ENCODE results near the gene VAV2. TPM values are rescaled to one million over a fixed set of nuclear protein-coding genes. Genes with fewer than 3 reads are reported as not detected.
A peak's percentile ranks its signal among the peaks of the same experiment; 100 is the strongest.

VAV2 gene
- total RNA-seq, 1 donor from 2014 or later, result 18.7 TPM

DNA sequence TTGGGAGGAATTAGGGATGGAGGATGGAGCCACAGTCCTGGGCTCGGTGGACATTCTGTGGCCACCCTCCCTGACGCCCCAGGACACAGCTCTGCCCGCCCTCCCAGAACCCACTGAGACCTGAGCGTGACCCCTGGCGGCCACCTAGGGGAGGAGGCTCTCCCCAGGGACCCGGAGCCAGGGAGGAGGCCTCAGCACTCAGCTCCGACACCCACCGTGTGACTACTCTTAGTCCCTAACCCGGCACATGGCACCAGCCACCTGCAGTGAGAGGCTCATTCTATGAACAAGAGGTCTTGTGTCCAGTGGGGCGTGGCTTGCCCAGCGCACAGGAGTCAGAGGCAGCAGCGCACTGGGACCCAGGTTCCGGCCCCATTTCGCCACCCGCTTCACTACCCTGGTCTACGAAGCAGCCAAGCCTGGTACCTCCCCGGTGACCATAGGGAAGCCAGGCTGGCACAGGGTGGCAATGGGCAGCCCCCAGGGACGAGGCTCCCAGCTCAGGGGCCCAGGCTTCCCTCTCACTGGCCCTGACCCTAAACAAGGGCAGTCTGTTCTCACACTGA lies 264.2 kb downstream of the VAV2 start:
- no peak overlapping the region for H3K4me3 ChIP-seq (ENCODE audit: low read depth, low read length)
- DNase-seq (ENCODE audit: low read depth), result no peak
- TF ChIP-seq, protein P1, sequence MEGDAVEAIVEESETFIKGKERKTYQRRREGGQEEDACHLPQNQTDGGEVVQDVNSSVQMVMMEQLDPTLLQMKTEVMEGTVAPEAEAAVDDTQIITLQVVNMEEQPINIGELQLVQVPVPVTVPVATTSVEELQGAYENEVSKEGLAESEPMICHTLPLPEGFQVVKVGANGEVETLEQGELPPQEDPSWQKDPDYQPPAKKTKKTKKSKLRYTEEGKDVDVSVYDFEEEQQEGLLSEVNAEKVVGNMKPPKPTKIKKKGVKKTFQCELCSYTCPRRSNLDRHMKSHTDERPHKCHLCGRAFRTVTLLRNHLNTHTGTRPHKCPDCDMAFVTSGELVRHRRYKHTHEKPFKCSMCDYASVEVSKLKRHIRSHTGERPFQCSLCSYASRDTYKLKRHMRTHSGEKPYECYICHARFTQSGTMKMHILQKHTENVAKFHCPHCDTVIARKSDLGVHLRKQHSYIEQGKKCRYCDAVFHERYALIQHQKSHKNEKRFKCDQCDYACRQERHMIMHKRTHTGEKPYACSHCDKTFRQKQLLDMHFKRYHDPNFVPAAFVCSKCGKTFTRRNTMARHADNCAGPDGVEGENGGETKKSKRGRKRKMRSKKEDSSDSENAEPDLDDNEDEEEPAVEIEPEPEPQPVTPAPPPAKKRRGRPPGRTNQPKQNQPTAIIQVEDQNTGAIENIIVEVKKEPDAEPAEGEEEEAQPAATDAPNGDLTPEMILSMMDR (conservative IDR thresholded peaks at IDR 0.05; ENCODE audit: low read depth, low read length), result no peak

DNA sequence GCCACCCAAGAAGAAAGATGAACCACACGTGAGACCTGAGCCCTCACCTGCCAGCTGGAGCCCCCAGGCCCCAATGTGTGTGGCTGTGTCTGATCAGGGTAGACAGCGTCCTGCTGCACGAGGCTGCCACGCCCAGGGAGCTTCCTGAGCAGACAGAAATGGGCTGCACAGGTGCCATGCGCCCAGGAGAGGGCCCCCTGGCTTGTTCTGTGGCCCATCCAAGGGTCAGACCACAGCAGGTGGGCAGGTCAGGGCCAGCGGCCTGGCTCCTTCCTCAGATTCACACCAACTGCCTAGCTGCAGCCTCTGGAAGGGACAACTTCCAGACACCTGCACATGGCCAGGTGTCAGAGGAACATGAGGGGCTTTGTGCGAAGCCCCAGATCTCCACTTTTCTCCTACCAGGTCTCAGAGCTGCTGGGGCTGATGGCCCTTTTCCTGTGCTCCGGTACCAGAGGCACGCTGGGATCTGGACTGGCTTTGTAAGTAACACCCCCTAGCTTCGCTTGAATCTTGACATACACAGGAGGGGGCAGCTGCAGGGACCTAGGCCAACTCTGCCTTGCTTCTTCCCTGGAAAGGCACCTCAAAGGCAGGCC lies 264.7 kb downstream of the VAV2 start:
- H3K4me3 ChIP-seq (ENCODE audit: low read depth, low read length), result no peak overlapping the region
- no peak for DNase-seq (ENCODE audit: low read depth)
- TF ChIP-seq, protein P1 (conservative IDR thresholded peaks at IDR 0.05; ENCODE audit: low read depth, low read length), result no peak

DNA sequence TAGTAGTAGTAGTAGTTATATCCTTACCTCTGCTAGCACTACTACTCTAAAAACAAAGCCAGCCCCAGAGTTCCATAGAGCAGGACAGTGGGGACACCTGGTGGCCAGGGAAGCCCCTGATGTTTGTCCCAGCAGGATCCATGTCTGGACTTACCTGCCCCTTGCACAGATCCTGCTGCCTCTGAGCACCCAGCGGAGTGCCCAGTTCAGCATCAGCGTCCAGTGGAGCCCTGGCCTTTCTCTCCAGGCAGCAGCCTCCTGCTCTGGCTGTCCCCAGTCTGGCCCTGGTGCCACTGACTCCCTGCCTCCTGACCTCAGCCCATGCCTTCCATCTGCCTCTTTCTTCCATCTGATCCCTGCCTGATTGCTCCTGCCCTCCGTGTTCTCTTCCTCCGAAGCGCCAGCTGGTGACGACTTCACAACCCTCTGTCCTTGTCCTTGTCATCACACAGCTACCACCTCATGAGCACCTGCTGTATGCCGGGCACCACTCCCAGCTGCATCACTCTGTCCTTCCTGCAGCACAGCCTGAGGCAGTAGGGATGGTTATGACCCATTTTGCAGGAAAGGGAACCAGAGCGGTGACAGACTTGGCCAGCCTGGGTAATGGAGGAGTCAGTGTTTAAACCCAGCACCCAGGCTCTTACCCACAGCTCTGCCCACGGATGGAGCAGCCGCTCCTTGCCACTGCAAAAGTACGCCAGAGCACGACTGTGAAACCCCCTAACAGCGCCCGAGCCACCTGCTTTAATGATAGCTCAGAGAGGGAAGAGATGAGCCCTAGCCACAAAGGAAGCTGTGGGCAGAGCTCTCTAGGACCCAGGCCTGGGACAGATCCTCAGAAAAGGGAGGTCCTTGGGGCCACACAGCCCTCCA lies 265.5 kb downstream of the VAV2 start:
- H3K4me3 ChIP-seq (ENCODE audit: low read depth, low read length), result no peak overlapping the region
- no peak for DNase-seq (ENCODE audit: low read depth)
- TF ChIP-seq, protein P1 (conservative IDR thresholded peaks at IDR 0.05; ENCODE audit: low read depth, low read length), result peak; percentile 64

DNA sequence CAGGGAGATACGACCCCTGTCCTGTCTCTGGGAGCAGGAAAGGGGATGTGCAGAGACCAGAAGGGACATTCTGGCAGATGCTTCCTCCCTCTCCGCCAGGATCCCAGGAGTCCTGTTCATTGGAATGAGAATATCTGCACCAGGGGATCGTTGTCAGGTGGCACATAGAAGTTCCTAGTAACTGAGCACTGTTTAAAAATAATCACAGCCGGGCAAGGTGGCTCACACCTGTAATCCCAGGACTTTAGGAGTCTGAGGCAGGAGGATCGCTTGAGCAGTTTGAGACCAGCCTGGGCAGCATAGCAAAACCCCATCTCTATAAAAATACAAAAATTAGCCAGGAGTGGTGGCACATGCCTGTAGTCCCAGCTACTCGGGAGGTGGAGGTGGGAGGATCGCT lies 266.2 kb downstream of the VAV2 start:
- no peak for DNase-seq (ENCODE audit: low read depth)
- H3K4me3 ChIP-seq (ENCODE audit: low read depth, low read length), result no peak overlapping the region
- TF ChIP-seq, protein P1 (conservative IDR thresholded peaks at IDR 0.05; ENCODE audit: low read depth, low read length), result no peak

DNA sequence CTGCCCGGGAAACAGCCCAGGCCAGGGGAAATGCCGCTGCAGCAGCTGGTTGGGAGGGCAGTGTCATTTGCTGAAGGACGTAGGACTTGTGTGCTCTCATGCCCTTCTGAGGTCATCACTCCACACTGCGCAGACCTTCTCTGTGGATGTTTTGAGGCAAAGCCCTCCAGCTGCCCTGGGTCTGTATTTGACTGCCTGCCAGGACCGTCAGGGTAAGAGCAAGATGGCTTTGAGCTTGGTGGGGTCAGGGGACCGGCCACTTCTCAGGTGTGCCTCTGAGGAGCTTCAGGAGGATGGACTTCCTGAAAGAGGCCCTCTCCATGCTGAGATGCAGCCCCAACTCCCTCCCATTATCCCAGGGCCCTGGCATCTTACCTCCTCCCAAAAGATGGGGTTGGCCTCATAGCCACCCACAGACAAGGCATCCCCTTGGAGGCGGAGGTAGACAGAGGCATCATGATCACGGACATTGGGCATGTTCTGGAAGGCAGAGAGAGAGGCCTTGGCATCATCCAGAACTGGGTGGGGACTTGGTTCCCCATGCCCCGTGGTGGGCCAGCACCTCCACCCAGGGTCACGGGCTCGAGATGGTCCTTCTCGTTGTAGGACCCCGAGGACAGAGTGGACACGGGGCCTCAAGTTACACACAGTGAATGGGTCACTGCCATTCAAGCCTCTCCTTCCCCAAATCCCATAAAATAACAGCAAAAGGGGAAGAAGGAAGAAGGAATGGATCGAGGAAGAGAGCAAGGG lies 273.4 kb downstream of the VAV2 start:
- no peak for DNase-seq (ENCODE audit: low read depth)
- H3K4me3 ChIP-seq (ENCODE audit: low read depth, low read length), result no peak overlapping the region
- TF ChIP-seq, protein P1 (conservative IDR thresholded peaks at IDR 0.05; ENCODE audit: low read depth, low read length), result no peak

DNA sequence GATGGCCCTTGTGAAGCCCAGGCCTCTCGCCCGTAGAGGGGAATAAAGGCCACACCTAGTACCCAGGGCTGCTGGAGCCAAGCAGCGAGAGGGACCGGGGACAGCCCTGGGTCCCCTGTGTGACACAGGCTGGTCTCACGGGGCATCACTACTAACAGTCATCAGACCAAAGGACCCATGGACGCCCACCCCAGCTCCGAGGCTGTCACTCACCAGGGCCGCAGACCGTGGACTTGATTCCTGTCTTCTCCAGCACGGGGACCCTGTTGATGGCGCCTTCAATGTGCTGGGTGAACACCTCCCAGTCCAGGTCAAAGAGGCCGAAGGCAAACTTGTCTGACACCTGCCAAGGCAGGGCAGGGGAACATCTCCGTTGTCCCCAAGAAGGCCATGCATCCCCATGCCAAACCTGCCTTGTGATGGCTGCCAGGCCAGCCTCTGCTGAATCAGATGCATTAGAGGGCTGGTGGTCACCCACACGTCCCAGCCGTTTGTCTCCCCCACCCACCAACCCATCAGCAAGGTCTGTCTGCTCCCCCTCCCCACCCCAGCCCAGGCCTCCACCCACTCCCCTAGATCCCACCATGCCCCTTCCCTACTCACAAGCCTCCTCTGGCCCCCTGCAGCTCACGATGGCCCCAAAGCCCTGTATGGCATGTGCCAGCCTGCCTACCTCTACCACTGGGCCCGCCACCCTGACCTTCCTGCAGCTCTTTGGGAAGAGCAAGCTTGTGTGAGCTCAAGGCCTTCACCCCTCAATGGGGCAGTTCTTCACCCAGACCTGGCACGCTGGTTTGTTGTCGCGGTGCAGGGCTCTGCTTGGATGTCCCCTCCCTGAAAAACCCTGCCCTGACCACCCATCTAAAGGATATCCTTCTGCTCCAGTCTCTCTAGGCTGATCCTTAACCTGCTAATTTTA lies 274.8 kb downstream of the VAV2 start:
- DNase-seq (ENCODE audit: low read depth), result no peak
- TF ChIP-seq, protein P1 (conservative IDR thresholded peaks at IDR 0.05; ENCODE audit: low read depth, low read length), result no peak
- no peak overlapping the region for H3K4me3 ChIP-seq (ENCODE audit: low read depth, low read length)

All from epithelial cell of proximal tubule (primary cell).